Measurements from ENCODE around the gene CRCP. TPM values are rescaled to one million over a fixed set of nuclear protein-coding genes. Genes with fewer than 3 reads are reported as not detected.
"Not testable (repeated sequence)": the region's sequence is repeated elsewhere in the genome, so short reads cannot be mapped to it uniquely, and the experiment has no call there.

Gene CRCP
- 10 to 100 TPM; 37.9 to 48.1 TPM for total RNA-seq

DNA sequence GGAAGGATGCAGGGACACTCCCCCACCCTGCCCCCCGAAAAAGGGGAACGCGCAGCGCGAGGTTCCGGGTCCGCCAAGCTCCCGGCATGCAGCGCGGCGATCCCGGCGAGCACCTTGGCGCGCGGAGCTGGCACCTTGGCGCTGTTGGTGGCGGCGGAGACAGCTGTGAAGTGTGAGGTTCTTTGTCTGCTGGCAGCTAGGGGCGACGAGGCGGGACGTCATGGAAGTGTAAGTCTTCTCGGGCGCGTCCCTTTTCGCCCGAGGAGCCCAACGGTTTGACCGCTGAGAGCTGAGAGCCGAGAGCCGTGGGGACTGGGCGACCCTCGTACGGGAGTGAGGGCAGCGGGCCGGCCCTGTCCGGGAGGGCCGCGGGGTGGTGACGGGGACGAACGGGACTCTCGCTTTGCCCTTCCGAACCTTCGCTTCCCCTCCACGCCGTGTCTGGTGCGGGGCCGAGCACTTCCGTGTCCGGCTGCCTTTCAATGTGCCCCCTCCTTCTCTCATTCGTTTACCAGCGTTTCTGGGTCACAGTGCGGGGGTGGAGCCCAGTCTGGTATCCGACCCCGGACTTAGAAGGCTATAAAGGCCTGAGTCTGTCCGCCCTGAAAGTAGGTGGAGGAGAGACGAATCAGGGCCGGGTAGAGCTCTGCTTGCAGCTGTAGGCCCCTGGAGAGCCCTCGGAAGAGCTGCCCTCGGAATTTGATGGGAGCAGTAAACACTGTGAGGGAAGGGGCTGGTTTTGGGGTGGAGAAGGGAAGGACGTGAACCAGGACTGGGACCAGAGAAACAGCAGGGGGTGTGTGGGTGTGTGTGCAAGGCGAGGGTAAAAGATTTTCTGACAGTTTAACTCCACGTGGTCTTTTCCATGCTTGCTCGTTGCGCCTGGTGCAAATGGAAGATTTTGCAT lies at the start of gene CRCP:
CRCP (plus strand) TSS at position 105 of the 907 bp plus-strand sequence; CDS start at position 221, 116 bp downstream.
- Histone ChIP-seq H3K27me3 (replicated peaks; ENCODE audit: insufficient read depth) (no peaks in the 10 kb centered on the region), H3K4me3 (peak within 1 kb of the TSS; percentile 61 to 65), H3K4me1 (replicated peaks) (no peaks in the 10 kb centered on the region), H3K27ac (peak within 1 kb of the TSS; percentile 88 to 92), H3K9me3 (no peaks in the 10 kb centered on the region), H3K36me3 (no peaks in the 10 kb centered on the region)
- intact Hi-C loops (cut with DNase I), result no loop called here
- TF ChIP-seq, protein P1, sequence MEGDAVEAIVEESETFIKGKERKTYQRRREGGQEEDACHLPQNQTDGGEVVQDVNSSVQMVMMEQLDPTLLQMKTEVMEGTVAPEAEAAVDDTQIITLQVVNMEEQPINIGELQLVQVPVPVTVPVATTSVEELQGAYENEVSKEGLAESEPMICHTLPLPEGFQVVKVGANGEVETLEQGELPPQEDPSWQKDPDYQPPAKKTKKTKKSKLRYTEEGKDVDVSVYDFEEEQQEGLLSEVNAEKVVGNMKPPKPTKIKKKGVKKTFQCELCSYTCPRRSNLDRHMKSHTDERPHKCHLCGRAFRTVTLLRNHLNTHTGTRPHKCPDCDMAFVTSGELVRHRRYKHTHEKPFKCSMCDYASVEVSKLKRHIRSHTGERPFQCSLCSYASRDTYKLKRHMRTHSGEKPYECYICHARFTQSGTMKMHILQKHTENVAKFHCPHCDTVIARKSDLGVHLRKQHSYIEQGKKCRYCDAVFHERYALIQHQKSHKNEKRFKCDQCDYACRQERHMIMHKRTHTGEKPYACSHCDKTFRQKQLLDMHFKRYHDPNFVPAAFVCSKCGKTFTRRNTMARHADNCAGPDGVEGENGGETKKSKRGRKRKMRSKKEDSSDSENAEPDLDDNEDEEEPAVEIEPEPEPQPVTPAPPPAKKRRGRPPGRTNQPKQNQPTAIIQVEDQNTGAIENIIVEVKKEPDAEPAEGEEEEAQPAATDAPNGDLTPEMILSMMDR (IDR thresholded peaks at IDR 0.05), result peak in 1 of 4 experiments; percentile 6
- TF ChIP-seq POLR2AphosphoS5 (IDR thresholded peaks at IDR 0.05) (peak; percentile 90), POLR2A (IDR thresholded peaks at IDR 0.05) (no peak)
- under 1% methylated on average over 62 of the region's 67 CpGs for WGBS
- peak; percentile 67 for DNase-seq (ENCODE audit: low spot score)

DNA sequence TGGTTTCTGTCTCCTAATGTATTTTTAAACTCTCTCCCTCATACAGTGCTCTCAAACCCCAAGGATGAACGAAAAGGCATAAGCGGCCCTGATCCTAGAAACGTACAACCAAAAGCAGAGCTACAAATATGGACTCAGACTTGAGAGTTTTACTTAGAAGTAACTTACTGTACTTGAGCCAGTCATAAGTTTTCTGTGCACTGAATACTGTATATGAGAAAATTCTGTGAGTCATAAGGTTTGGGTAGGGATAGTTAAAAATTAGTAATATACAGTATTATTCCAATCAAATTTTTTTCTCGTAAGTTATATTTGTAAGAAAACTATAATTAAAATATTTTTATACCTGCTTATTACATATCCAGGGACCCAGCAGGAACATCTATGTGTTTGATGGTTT lies 44.9 kb upstream of the CRCP start:
- DNase-seq (ENCODE audit: low spot score), result no peak
- H3K27ac ChIP-seq, result no peak overlapping the region
- H3K4me1 ChIP-seq (replicated peaks), result no peaks in the 10 kb centered on the region
- intact Hi-C loops (cut with DNase I), result no loop called here
- 92% methylated on average over 4 of the region's 4 CpGs for WGBS
- no peak overlapping the region for H3K4me3 ChIP-seq
- no peaks in the 10 kb centered on the region for H3K36me3 ChIP-seq
- TF ChIP-seq POLR2AphosphoS5 (IDR thresholded peaks at IDR 0.05), result no peak
- TF ChIP-seq, protein P1 (IDR thresholded peaks at IDR 0.05), result no peak
- no peak for TF ChIP-seq POLR2A (IDR thresholded peaks at IDR 0.05)
- no peaks in the 10 kb centered on the region for H3K9me3 ChIP-seq
- no peaks in the 10 kb centered on the region for H3K27me3 ChIP-seq (replicated peaks; ENCODE audit: insufficient read depth)

DNA sequence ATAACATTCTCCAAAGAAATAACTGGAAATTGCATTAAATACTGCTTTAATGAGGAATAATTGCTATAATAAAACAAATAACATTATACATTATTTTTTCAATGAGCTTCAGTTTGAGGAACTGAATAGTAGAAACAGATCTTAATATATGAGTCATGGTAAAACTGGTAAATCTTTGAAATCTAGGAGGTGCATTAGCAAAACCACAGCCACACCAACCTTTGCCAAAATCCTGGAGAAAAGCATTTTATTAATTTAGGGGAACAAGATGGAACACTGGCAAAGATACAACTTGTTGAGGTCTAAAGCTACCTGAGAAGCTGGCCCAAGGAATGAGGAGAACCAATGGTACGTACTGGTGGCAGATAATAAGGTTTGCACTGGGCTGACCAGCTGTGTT lies 44.4 kb upstream of the CRCP start:
- Histone ChIP-seq H3K4me3 (no peak overlapping the region), H3K36me3 (no peaks in the 10 kb centered on the region), H3K4me1 (replicated peaks) (no peaks in the 10 kb centered on the region), H3K9me3 (no peaks in the 10 kb centered on the region), H3K27ac (no peak overlapping the region), H3K27me3 (replicated peaks; ENCODE audit: insufficient read depth) (no peaks in the 10 kb centered on the region)
- intact Hi-C loops (cut with DNase I), result no loop called here
- WGBS, result 62% methylated on average over 1 of the region's 1 CpG
- DNase-seq (ENCODE audit: low spot score), result no peak
- TF ChIP-seq, protein P1 (IDR thresholded peaks at IDR 0.05), result no peak
- TF ChIP-seq POLR2AphosphoS5 (IDR thresholded peaks at IDR 0.05) (no peak), POLR2A (IDR thresholded peaks at IDR 0.05) (no peak)

DNA sequence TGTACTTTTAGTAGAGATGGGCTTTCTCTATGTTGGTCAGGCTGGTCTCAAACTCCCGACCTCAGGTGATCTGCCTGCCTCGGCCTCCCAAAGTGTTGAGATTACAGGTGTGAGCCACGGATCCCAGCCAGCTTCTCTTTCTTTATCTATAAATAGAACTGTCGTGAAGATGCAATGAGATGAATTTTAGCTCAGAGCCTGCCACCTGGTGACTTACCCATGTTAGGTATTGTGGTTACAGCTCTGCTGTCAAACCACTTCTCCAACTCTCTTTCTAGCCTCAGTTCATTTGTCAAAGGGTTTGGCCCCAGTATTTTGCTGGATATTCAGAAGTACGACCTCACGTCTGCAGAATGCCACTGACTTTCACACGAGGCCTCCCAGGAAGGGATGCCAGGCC lies 42.4 kb upstream of the CRCP start:
- H3K27me3 ChIP-seq (replicated peaks; ENCODE audit: insufficient read depth); H3K4me1 ChIP-seq (replicated peaks); H3K9me3 ChIP-seq; DNase-seq (ENCODE audit: low spot score); H3K36me3 ChIP-seq; intact Hi-C loops (cut with DNase I); H3K4me3 ChIP-seq; H3K27ac ChIP-seq: not testable (repeated sequence)
- WGBS, result 73% methylated on average over 7 of the region's 7 CpGs

DNA sequence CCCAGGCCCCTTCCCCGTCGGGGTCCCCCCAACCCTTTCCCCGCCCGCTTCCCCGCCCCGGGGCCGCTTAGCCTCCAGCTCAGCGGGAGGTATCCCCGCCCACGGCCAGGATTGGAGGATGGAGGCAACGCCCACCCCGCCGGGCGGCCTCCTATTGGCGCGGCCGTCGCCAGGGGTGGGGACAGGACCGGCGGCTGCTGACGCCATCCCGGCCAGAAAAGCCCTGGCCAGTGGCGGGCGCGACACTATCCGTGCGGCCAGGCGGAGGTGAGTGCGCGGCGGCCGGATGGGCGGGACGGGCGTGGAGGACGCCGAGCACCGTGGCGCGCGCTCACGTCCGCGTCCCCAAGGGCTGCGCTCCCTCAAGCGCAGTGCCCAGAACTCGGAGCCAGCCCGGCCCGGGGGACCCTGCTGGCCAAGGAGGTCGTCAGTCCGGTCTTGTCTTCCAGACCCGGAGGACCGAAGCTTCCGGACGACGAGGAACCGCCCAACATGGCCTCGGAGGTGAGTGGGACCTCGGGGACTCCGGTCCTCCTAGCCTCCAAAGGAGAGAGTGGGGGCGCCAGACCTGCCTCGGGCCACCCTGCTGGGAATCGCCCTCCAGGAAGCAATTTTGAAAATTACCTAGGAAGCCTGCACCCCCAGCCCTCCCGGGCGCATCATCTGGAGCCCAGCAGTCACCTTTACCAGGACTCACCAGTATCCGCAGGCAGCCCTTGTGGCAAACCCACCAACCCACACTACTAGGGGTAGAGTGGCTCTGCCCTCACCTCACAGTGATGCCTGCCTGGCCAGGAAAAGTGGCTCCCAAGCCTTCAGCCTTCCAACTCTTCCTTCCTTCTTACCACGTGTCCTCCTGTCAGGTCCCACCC lies 38.8 kb upstream of the CRCP start, which contains the start of gene ASL:
ASL (plus strand) TSS at position 230 of the 872 bp plus-strand sequence; CDS start at position 493, 263 bp downstream.
- under 1% methylated on average over 67 of the region's 67 CpGs for WGBS
- Histone ChIP-seq H3K27ac (peak within 1 kb of the TSS; percentile 43 to 64), H3K4me3 (peak within 1 kb of the TSS; percentile 61 to 63), H3K36me3 (no peaks in the 10 kb centered on the region), H3K27me3 (replicated peaks; ENCODE audit: insufficient read depth) (no peaks in the 10 kb centered on the region), H3K4me1 (replicated peaks) (no peaks in the 10 kb centered on the region), H3K9me3 (no peaks in the 10 kb centered on the region)
- TF ChIP-seq, protein P1 (IDR thresholded peaks at IDR 0.05), result peak in 2 of 4 experiments; percentile 16 to 26
- TF ChIP-seq POLR2AphosphoS5 (IDR thresholded peaks at IDR 0.05) (peak; percentile 97), POLR2A (IDR thresholded peaks at IDR 0.05) (peak; percentile 96)
- intact Hi-C loops (cut with DNase I), result no loop called here
- peak; percentile 94 for DNase-seq (ENCODE audit: low spot score)
